ENCODE results near the gene NEURL2. TPM values are rescaled to one million over a fixed set of nuclear protein-coding genes. Genes with fewer than 3 reads are reported as not detected.
"Not testable (repeated sequence)": the region's sequence is repeated elsewhere in the genome, so short reads cannot be mapped to it uniquely, and the experiment has no call there.

Gene NEURL2
- total RNA-seq, 3 donors from 2014 or later: 7.5 to 9.7 (median 8.8) TPM

DNA sequence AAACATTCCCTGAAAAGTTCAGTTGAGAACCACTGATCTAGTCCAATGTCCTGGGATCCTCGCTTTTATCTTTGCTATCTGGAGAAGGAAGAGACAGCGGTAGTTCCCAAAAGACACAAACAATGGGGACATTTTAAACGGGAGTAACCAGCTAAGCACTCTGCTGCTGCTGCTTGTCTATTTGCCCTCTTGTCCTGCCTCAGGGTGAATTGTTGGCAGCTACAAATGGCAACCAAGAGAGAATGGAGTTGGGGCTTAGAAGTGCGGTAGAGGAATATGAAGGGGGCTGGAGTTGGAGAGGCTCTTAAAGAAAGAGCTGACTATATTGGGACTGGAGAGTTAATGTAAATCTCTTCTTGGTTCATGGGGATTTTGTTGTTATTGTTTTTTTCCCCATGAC, 16.4 kb downstream of the NEURL2 start:
- H3K4me3 ChIP-seq: no peak overlapping the region
- intact Hi-C loops (cut with DNase I; ENCODE audit: low total_unique reads): no loop called here
- H3K27me3 ChIP-seq: no peaks in the 10 kb centered on the region
- no peaks in the 10 kb centered on the region for H3K4me1 ChIP-seq
- TF ChIP-seq, protein P1, sequence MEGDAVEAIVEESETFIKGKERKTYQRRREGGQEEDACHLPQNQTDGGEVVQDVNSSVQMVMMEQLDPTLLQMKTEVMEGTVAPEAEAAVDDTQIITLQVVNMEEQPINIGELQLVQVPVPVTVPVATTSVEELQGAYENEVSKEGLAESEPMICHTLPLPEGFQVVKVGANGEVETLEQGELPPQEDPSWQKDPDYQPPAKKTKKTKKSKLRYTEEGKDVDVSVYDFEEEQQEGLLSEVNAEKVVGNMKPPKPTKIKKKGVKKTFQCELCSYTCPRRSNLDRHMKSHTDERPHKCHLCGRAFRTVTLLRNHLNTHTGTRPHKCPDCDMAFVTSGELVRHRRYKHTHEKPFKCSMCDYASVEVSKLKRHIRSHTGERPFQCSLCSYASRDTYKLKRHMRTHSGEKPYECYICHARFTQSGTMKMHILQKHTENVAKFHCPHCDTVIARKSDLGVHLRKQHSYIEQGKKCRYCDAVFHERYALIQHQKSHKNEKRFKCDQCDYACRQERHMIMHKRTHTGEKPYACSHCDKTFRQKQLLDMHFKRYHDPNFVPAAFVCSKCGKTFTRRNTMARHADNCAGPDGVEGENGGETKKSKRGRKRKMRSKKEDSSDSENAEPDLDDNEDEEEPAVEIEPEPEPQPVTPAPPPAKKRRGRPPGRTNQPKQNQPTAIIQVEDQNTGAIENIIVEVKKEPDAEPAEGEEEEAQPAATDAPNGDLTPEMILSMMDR (IDR thresholded peaks at IDR 0.05): no peak
- no peak for TF ChIP-seq POLR2AphosphoS5 (IDR thresholded peaks at IDR 0.05)
- TF ChIP-seq POLR2A (IDR thresholded peaks at IDR 0.05): no peak
- DNase-seq (ENCODE audit: low spot score in 2 of 2): no peak
- H3K36me3 ChIP-seq: no peaks in the 10 kb centered on the region
- no peak overlapping the region for H3K27ac ChIP-seq
- H3K9me3 ChIP-seq: no peaks in the 10 kb centered on the region

DNA sequence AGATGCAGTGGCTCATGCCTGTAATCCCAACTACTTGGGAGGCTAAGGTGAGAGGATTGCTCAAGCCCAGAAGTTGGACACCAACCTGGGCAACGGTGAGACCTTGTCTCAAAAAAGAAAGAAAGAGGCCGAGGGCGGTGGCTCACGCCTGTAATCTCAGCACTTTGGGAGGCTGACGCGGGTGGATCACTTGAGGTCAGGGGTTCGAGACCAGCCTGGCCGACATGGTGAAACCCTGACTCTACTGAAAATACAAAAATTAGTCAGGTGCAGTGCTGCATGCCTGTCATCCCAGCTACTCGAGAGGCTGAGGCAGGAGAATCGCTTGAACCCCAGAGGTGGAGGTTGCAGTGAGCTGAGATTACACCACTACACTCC, 16.9 kb downstream of the NEURL2 start:
- intact Hi-C loops (cut with DNase I; ENCODE audit: low total_unique reads); DNase-seq (ENCODE audit: low spot score in 2 of 2): not testable (repeated sequence)

DNA sequence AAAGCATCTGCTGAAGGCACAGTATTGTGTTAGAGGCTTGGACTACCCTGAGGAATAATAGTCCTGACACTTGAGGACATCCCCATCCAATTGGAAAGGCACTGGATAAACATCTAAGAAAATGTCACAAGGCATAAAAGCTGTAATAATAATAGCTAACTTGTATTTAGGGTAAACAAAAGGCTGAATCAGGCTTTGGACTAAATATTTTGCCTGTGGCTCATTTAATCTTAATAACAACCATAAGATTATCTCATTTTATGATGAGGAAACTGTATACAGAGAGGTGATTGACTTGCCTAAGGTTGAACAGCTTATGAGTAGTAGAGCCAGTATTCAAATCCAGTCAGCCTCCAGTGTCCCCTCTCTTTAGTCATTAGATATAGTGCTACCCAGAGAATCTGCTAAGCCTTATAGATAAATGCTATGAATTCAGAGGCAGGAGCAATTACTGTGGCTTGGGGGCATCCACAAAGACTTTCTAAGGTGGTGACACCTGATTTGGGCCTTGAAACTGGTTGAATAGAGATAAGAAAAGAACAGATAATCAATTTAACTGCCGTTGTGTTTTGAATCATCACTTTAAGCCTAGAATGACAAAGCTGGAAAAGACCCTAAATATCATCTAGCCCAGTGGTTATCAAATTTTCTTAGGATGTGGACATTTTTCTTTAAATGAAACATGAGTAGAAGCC, 17.5 kb downstream of the NEURL2 start:
- no peak overlapping the region for H3K27ac ChIP-seq
- no peaks in the 10 kb centered on the region for H3K36me3 ChIP-seq
- DNase-seq (ENCODE audit: low spot score in 2 of 2): no peak
- H3K27me3 ChIP-seq: no peaks in the 10 kb centered on the region
- H3K4me3 ChIP-seq: no peak overlapping the region
- no peaks in the 10 kb centered on the region for H3K4me1 ChIP-seq
- TF ChIP-seq POLR2A (IDR thresholded peaks at IDR 0.05) (no peak), POLR2AphosphoS5 (IDR thresholded peaks at IDR 0.05) (no peak)
- TF ChIP-seq, protein P1 (IDR thresholded peaks at IDR 0.05): no peak
- intact Hi-C loops (cut with DNase I; ENCODE audit: low total_unique reads): no loop called here
- no peaks in the 10 kb centered on the region for H3K9me3 ChIP-seq

More for the DNA sequence above, 16.9 kb downstream of the NEURL2 start:
- not testable (repeated sequence) for H3K9me3 ChIP-seq, H3K4me3 ChIP-seq, H3K27me3 ChIP-seq, H3K36me3 ChIP-seq, H3K4me1 ChIP-seq, H3K27ac ChIP-seq

DNA sequence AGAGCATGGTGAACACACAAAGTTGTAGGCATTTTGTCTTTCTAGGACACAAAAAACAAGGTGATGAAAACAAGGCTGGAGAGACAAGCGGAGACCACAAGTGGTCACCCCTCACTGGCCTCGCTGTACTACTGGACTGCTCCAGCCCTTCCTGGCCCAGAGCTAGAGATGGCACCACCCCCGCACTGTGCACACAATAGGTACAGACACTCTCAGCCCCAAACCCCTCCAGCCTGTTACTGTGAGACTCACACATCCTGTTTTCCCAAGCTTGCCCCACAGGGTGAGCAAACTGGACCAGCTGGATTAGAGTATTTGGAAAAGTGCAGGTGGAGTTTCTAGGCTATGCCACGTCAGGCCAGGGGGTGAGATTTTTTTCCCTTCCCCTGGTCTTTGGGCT, 18.4 kb downstream of the NEURL2 start:
- peak in 1 of 2 donors; percentile 46 for DNase-seq (ENCODE audit: low spot score in 2 of 2)
- no peaks in the 10 kb centered on the region for H3K27me3 ChIP-seq
- H3K36me3 ChIP-seq: no peaks in the 10 kb centered on the region
- peak overlapping the region in 1 of 2 donors; percentile 52 for H3K27ac ChIP-seq
- no peaks in the 10 kb centered on the region for H3K4me1 ChIP-seq
- intact Hi-C loops (cut with DNase I; ENCODE audit: low total_unique reads): no loop called here
- no peaks in the 10 kb centered on the region for H3K9me3 ChIP-seq
- H3K4me3 ChIP-seq: no peak overlapping the region
- TF ChIP-seq POLR2AphosphoS5 (IDR thresholded peaks at IDR 0.05) (no peak), POLR2A (IDR thresholded peaks at IDR 0.05) (no peak)
- TF ChIP-seq, protein P1 (IDR thresholded peaks at IDR 0.05): no peak

DNA sequence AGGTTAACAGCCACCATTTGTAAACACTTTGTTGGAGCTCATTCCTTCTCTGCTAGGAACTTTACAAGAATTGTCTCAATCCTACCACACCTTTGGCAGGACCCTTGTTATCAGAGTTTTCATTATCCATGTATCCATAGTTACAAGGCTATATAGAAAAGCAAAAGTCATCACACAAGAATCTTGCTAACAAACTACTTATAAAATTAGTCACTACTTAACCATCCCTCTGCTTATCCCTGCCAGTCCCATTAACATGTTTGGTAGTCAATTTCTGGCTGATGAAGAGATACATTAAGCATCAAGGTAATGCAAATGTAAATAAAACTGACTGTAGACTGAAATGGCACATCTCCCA, 23.2 kb downstream of the NEURL2 start:
- Histone ChIP-seq H3K36me3 (no peaks in the 10 kb centered on the region), H3K27ac (no peak overlapping the region), H3K9me3 (no peaks in the 10 kb centered on the region), H3K27me3 (no peaks in the 10 kb centered on the region), H3K4me1 (no peaks in the 10 kb centered on the region), H3K4me3 (no peak overlapping the region)
- DNase-seq (ENCODE audit: low spot score in 2 of 2): no peak
- intact Hi-C loops (cut with DNase I; ENCODE audit: low total_unique reads): no loop called here
- TF ChIP-seq POLR2A (IDR thresholded peaks at IDR 0.05) (no peak), POLR2AphosphoS5 (IDR thresholded peaks at IDR 0.05) (no peak)
- TF ChIP-seq, protein P1 (IDR thresholded peaks at IDR 0.05): no peak
